Adrenal gland (tissue), 12 donors: Measurements from ENCODE around the gene FYN. TPM values are rescaled to one million over a fixed set of nuclear protein-coding genes. Genes with fewer than 3 reads are reported as not detected.
"Not testable (repeated sequence)": the region's sequence is repeated elsewhere in the genome, so short reads cannot be mapped to it uniquely, and the experiment has no call there.

Source experiments
- DNase-seq, 7 donors: peaks; one replicate each; pipeline ENCODE4 v3.0.0-alpha.2; 2019 to 2020
- H3K27ac ChIP-seq, 5 donors: fragments of 200-600 bp; sonication (generic) in 4 of 5; 1 replicate in 3 of 5; 2 replicates in 2 of 5; pipeline versions ENCODE4 v1.5.1 to v1.8.0; 2016 to 2020; ENCODE audit warnings: mild to moderate bottlenecking in 1 of 5
- H3K27me3 ChIP-seq: fragments of 200-600 bp; 2 replicates; pipeline ENCODE4 v1.8.0; 2021
- H3K36me3 ChIP-seq, 2 donors: fragments of 200-600 bp; replicated peaks in 1 of 2; 1 replicate in 1 of 2; 2 replicates in 1 of 2; pipeline versions ENCODE4 v1.5.1 to v1.8.0; 2018 to 2022
- H3K4me1 ChIP-seq, 2 donors: fragments of 200-600 bp; replicated peaks in 1 of 2; 1 replicate in 1 of 2; 2 replicates in 1 of 2; pipeline versions ENCODE4 v1.5.1 to v1.8.0; 2018 to 2021
- H3K4me3 ChIP-seq, 4 donors: fragments of 200-600 bp; sonication (generic) in 3 of 4; one replicate each; pipeline ENCODE4 v1.5.1; 2016 to 2018
- H3K9me3 ChIP-seq, 3 donors: fragments of 200-600 bp; sonication (generic) in 1 of 3; replicated peaks in 1 of 3; 1 replicate in 2 of 3; 2 replicates in 1 of 3; pipeline versions ENCODE4 v1.5.1 to v1.8.0; 2016 to 2021
- POLR2A ChIP-seq, 2 donors: fragments of 450-650 bp; IDR thresholded peaks; one replicate each; pipeline ENCODE4 v1.6.1; 2017; ENCODE audit warnings: antibody characterized with exemption in 2 of 2, mild to moderate bottlenecking in 2 of 2, moderate library complexity in 1 of 2
- WGBS, 4 donors: extraction: QIAGEN DNeasy Blood & Tissue Kit in 2 of 4; methylation state at CpG; one replicate each; pipeline versions ENCODE4 v1.1.5 to v1.1.7; 2013 to 2017; 5-methylcytosine and 5-hydroxymethylcytosine counted together
- intact Hi-C, 2 donors: fragments of 100-400 bp; cut with DNase I; formaldehyde crosslinking; loops; one replicate each; pipeline versions ENCODE4 v1.14.1 to v1.15.0; 2022 to 2023
- polyA plus RNA-seq, 3 donors: library from polyadenylated mRNA; stranded (reverse); fragments of 200-250 nt in 2 of 3; fragments of 350-450 nt in 1 of 3; fragmentation: Illumina TruSeq in 1 of 3; extraction: RNeasy Lipid Tissue Mini Kit (QIAGEN cat#74804) in 1 of 3; gene quantifications; one replicate each; pipeline ENCODE4 v1.2.3, GENCODE V29; 2013 to 2014
- total RNA-seq, 9 donors: library from RNA; depleted of rRNA in 4 of 9; stranded (reverse); fragments of >200 nt in 4 of 9; fragments of 120-200 nt in 1 of 9; fragmentation: NEBNext Ultra II Directional in 1 of 9; extraction: Animal tissue kit (Norgen Biotek cat#: 25700) in 1 of 9; gene quantifications; one replicate each; pipeline versions ENCODE4 v1.1.0 to v1.2.4, GENCODE V29; 2013 to 2023
- TF ChIP-seq, protein P1 (sequence below), 6 experiments: fragments of 450-650 bp in 4 of 6; fragments of 200-600 bp in 2 of 6; sonication (generic) in 1 of 6; IDR thresholded peaks; 1 replicate in 5 of 6; 2 replicates in 1 of 6; pipeline versions ENCODE4 v1.5.1 to v1.8.0; 2016 to 2021; ENCODE audit warnings: antibody characterized with exemption in 6 of 6, mild to moderate bottlenecking in 2 of 6, moderate library complexity in 1 of 6
- donor health status: healthy with polysubstance abuse.
- donor health status: Bipolar disorder and iron deficiency.
- donor health status: DM: yes; HTN: yes; CAD: no.
- donor health status: DM: no; HTN: no; CAD: no.
- donor health status: DM: no; HTN: no; CAD: no.
- donor health status: DM: yes; HTN: yes; CAD: no.

Gene FYN
- total and polyA plus RNA-seq, 12 donors: 10.7 to 36.5 (median 19.8) TPM

DNA sequence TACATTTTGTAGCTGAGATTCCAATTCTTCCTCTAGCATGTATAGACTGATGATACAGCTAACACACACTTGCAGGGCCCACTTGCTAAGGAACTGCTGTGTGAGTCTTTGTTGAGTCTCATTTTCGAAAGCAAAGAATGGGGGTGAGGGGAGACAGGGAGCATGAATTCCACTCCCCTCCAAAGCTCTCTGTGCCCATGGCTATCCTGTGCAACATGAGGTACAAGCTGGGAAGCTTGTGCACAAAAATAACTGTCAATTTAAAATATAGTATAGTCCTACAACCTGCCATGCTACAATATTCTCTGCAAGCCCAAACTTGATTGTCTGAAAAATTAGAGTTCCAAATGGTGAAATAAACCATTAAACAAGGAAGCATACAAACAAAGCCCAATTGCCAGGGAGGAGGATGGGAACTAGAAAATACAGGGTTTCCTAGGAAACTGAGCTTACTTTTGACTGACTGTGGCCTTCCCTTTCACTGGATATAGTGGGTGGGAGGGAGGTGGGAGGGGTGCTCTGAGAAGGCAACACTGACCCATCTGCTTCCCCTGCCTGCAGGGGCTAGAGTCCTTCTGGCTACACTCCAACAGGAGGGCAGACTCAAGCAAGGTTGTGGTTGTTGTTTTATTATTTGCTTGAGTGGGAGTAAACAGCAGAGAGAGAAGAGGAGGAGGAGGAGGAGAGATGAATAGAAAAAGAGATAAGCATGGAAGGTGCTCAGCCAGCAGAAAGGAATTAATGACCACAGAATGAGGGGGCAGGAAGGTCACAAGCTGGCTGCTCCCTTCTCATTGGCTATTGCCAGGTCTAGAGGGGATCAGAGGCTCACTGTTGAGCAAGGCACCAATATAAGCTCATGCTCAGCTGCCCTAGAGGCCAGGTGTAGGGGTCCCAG, 84.6 kb downstream of the FYN start:
- H3K27ac ChIP-seq: no peak overlapping the region
- no peaks in the 10 kb centered on the region for H3K36me3 ChIP-seq
- intact Hi-C loops: no loop called here
- no peaks in the 10 kb centered on the region for H3K9me3 ChIP-seq
- H3K4me3 ChIP-seq: no peak overlapping the region
- 75 to 83% (median 78%) methylated on average over 1 of the region's 1 CpG for WGBS, 4 donors
- no peak for DNase-seq
- no peak for TF ChIP-seq POLR2A (IDR thresholded peaks at IDR 0.05)
- TF ChIP-seq, protein P1, sequence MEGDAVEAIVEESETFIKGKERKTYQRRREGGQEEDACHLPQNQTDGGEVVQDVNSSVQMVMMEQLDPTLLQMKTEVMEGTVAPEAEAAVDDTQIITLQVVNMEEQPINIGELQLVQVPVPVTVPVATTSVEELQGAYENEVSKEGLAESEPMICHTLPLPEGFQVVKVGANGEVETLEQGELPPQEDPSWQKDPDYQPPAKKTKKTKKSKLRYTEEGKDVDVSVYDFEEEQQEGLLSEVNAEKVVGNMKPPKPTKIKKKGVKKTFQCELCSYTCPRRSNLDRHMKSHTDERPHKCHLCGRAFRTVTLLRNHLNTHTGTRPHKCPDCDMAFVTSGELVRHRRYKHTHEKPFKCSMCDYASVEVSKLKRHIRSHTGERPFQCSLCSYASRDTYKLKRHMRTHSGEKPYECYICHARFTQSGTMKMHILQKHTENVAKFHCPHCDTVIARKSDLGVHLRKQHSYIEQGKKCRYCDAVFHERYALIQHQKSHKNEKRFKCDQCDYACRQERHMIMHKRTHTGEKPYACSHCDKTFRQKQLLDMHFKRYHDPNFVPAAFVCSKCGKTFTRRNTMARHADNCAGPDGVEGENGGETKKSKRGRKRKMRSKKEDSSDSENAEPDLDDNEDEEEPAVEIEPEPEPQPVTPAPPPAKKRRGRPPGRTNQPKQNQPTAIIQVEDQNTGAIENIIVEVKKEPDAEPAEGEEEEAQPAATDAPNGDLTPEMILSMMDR (IDR thresholded peaks at IDR 0.05): no peak
- no peaks in the 10 kb centered on the region for H3K4me1 ChIP-seq
- H3K27me3 ChIP-seq: no peaks in the 10 kb centered on the region

DNA sequence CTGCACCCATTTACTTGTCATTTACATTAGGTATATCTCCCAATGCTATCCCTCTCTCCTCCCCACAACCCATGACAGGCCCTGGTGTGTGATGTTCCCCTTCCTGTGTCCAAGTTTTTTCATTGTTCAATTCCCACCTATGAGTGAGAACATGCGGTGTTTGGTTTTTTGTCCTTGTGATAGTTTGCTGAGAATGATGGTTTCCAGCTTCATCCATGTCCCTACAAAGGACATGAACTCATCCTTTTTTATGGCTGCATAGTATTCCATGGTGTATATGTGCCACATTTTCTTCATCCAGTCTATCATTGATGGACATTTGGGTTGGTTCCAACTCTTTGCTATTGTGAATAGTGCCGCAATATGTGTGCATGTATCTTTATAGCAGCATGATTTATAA, 87.1 kb downstream of the FYN start:
- H3K27me3 ChIP-seq, H3K36me3 ChIP-seq, DNase-seq, H3K9me3 ChIP-seq, intact Hi-C loops, H3K4me3 ChIP-seq, H3K4me1 ChIP-seq, H3K27ac ChIP-seq: not testable (repeated sequence)
- WGBS, 4 donors: 92 to 100% (median 96%) methylated on average over 2 of the region's 2 CpGs

DNA sequence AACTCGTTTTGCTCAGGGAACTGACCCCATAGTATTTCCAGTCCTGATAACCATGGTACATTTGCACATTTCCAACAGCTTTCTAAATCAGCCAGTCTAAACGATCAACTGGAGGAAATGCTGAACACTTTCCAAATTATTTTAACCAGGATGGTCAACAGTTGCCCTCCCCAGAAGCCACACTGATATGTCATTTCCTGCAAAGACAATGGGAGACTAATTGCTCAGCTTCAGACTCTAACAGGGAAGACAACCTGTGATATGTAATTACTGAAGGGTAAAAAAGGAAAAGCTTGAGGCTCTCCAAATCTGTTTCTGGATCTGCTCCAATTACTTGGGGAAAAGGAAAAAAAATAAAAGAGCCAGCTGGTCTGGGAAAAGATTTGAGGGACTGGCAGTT, 88.8 kb downstream of the FYN start:
- no peak for DNase-seq
- Histone ChIP-seq H3K27me3 (no peaks in the 10 kb centered on the region), H3K9me3 (no peaks in the 10 kb centered on the region), H3K27ac (peak overlapping the region in 1 of 5 donors; percentile 26), H3K4me1 (no peaks in the 10 kb centered on the region), H3K4me3 (no peak overlapping the region), H3K36me3 (no peaks in the 10 kb centered on the region)
- intact Hi-C loops: no loop called here
- 29 to 53% (median 44%) methylated on average over 2 of the region's 2 CpGs for WGBS, 4 donors
- no peak for TF ChIP-seq POLR2A (IDR thresholded peaks at IDR 0.05)
- TF ChIP-seq, protein P1 (IDR thresholded peaks at IDR 0.05): no peak

DNA sequence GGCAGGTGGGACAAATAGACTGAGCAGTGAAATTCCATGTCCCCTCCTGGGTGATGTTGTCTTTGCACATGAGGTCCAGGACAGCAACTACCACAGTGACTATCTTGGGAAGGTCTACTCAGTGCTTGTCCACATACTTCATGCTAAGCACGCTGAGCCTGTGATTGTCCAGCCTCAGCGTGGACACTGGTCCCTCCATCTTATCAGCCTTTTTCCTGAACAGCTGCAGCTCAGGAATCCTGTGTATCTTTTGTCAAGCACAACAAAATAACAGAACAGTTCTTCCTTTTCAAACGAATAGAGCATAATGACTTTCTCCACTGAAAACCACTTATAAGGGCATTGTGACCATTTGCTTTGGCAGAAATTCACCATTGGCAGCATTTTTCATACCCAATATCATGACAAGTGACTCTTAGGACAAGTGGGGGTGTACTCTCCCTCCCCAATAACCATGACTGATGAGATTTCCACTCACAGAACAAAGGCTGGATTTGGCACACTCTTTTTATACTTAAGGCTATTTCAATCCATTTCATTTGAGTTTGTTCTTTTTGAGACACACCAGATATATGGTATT, 90.3 kb downstream of the FYN start:
- Histone ChIP-seq H3K4me3 (no peak overlapping the region), H3K36me3 (no peaks in the 10 kb centered on the region), H3K4me1 (no peaks in the 10 kb centered on the region), H3K27ac (no peak overlapping the region), H3K27me3 (no peaks in the 10 kb centered on the region), H3K9me3 (no peaks in the 10 kb centered on the region)
- TF ChIP-seq POLR2A (IDR thresholded peaks at IDR 0.05): no peak
- TF ChIP-seq, protein P1 (IDR thresholded peaks at IDR 0.05): no peak
- intact Hi-C loops: no loop called here
- WGBS, 4 donors: 68 to 73% (median 73%) methylated on average over 3 of the region's 3 CpGs
- no peak for DNase-seq
